ENCODE data around the gene TDRD7.

GRCh38 chr9:97511655-97512427 lies 99.9 kb downstream of the TDRD7 start:
- TF ChIP-seq BHLHE40 (IDR thresholded peaks at IDR 0.05; ENCODE audit: borderline replicate concordance): no peak
- TF ChIP-seq NFRKB (IDR thresholded peaks at IDR 0.05): no peak
- TF ChIP-seq ARNT (IDR thresholded peaks at IDR 0.05): no peak
- no peak for TF ChIP-seq FOXM1 (IDR thresholded peaks at IDR 0.05; ENCODE audit: borderline replicate concordance)
- TF ChIP-seq FOXK2 (IDR thresholded peaks at IDR 0.05): no peak
- TF ChIP-seq FOXA1 (IDR thresholded peaks at IDR 0.05): no peak
- TF ChIP-seq ZNF384 (IDR thresholded peaks at IDR 0.05): no peak
